Measurements from ENCODE around the gene DOCK3.

The DOCK3 gene

DNA sequence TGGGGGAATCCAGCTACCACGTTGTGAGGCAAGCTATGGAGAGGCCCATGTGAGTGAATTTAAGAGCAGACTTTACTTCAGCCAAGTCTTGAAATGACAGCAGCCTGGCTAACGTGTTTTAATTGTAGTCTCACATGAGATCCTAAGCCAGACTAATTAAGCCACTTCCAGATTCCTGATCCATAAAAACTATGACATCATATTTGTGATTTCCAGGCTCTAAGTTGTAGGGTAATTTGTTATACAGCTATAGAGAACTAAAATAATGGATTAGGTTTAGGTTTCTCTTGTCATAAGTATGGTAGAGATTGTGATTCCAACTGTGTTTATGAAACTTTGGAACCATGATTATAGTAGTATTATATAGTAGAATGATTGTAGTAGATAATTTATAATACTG lies 329.5 kb downstream of the DOCK3 start:
- H3K79me2 ChIP-seq (ENCODE audit: low read length), result no peaks in the 10 kb centered on the region
- H4K20me1 ChIP-seq (ENCODE audit: insufficient read depth, low read length), result no peaks in the 10 kb centered on the region
- H3K27me3 ChIP-seq (replicated peaks; ENCODE audit: insufficient read depth, low read length), result no peaks in the 10 kb centered on the region
- no peak overlapping the region for H3K4me2 ChIP-seq (ENCODE audit: low read depth, low read length)
- H3F3A ChIP-seq (ENCODE audit: insufficient read depth, low read length), result no peaks in the 10 kb centered on the region
- TF ChIP-seq CTCF (IDR thresholded peaks at IDR 0.05; ENCODE audit: low read length) (no peak), EZH2 (optimal IDR thresholded peaks at IDR 0.05; ENCODE audit: low read depth, low read length) (no peak), EZH2phosphoT487 (IDR thresholded peaks at IDR 0.05; ENCODE audit: low read length) (no peak)
- H2AFZ ChIP-seq (ENCODE audit: low read length), result no peak overlapping the region
- no peaks in the 10 kb centered on the region for H3K9me3 ChIP-seq (replicated peaks; ENCODE audit: insufficient read depth, low read length)
- H3K4me1 ChIP-seq (ENCODE audit: low read length), result no peaks in the 10 kb centered on the region
- H3K36me3 ChIP-seq (replicated peaks; ENCODE audit: insufficient read depth, low read length), result no peaks in the 10 kb centered on the region
- H3K27ac ChIP-seq (ENCODE audit: low read length), result no peak overlapping the region
- H3K9ac ChIP-seq (ENCODE audit: low read length), result no peak overlapping the region
- no peak overlapping the region for H3K4me3 ChIP-seq (ENCODE audit: low read length)
- no peak for DNase-seq
- no peaks in the 10 kb centered on the region for H3K9me2 ChIP-seq (replicated peaks; ENCODE audit: insufficient read depth, low read length)

DNA sequence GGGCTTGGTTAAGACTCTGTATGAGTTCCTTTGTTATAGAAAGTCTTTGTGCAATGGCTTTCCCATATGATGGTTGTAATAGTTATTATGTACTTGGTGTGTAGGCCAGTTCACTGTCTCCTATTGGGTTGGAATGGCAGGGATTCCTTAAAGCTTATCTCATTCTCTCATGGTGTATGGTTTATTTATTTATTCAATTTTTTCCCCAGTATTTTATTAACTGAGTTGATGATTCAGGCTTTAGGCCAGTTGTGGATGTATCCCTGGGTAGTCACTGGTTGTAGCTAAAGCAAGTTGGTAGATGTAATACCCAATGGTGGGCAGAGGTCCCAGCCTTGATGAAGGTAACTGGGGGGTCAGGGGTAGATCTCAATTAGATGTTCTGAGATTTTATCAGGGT lies 349.4 kb downstream of the DOCK3 start:
- no peaks in the 10 kb centered on the region for H3K27me3 ChIP-seq (replicated peaks; ENCODE audit: insufficient read depth, low read length)
- peak overlapping the region; percentile 97 for H3K4me2 ChIP-seq (ENCODE audit: low read depth, low read length)
- no peaks in the 10 kb centered on the region for H3K9me2 ChIP-seq (replicated peaks; ENCODE audit: insufficient read depth, low read length)
- H3F3A ChIP-seq (ENCODE audit: insufficient read depth, low read length), result peaks cover 34% of the 10 kb centered on the region
- H4K20me1 ChIP-seq (ENCODE audit: insufficient read depth, low read length), result no peaks in the 10 kb centered on the region
- peak overlapping the region; percentile 88 for H2AFZ ChIP-seq (ENCODE audit: low read length)
- H3K79me2 ChIP-seq (ENCODE audit: low read length), result no peaks in the 10 kb centered on the region
- peaks cover 45% of the 10 kb centered on the region for H3K4me1 ChIP-seq (ENCODE audit: low read length)
- DNase-seq, result no peak
- H3K36me3 ChIP-seq (replicated peaks; ENCODE audit: insufficient read depth, low read length), result no peaks in the 10 kb centered on the region
- H3K9ac ChIP-seq (ENCODE audit: low read length), result peak overlapping the region; percentile 47; the same call in 1 of the 2 replicates
- peak overlapping the region; percentile 39 for H3K4me3 ChIP-seq (ENCODE audit: low read length)
- H3K9me3 ChIP-seq (replicated peaks; ENCODE audit: insufficient read depth, low read length), result no peaks in the 10 kb centered on the region
- TF ChIP-seq EZH2 (optimal IDR thresholded peaks at IDR 0.05; ENCODE audit: low read depth, low read length) (no peak), EZH2phosphoT487 (IDR thresholded peaks at IDR 0.05; ENCODE audit: low read length) (no peak), CTCF (IDR thresholded peaks at IDR 0.05; ENCODE audit: low read length) (no peak)
- peak overlapping the region; percentile 80 for H3K27ac ChIP-seq (ENCODE audit: low read length)

DNA sequence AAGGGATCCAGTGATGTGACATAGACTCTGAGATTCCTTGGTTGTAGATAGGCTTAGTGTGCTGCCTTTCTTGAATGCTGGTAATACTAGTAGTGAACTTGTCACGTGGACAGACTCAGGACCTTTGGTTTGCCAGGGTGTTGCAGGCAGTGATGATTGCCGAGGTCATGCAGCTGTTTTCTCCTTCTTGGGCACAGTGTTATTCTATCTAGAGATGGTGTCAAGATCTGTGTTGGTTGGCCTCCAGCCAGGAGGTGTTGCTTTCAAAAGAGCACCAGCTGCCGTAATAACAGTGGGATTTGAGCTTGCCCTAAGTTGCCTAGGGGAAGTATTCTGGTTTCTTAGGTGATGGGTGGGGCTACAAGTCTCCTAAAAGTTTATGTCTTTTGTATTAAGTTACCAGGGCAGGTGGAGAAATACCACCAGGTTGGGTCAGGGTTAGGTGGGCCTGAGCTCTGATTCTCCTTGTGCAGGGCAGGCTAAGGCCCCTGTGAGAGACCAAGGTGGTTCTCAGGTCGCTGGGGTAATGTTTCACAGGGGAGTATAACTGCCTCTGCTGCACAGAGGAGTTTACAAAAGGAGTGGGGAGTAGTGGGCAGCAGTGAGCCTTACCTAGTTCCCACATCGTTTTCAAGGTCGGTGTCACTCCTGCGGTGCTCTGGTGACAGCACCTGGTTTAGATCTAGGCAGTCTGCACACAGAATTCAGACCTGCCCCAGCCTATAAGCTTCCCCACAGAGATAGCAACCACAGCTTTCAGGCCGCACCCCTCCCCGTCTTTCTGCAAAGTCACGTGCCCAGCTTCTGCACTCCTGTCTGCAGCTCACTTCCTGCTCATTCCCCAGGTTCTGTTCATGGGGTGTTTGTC lies 350.3 kb downstream of the DOCK3 start:
- peak overlapping the region; percentile 88 for H2AFZ ChIP-seq (ENCODE audit: low read length)

More for the DNA sequence above, 350.3 kb downstream of the DOCK3 start:
- Histone ChIP-seq H3K4me3 (ENCODE audit: low read length) (peak overlapping the region; percentile 39), H3K27me3 (replicated peaks; ENCODE audit: insufficient read depth, low read length) (no peaks in the 10 kb centered on the region), H3K9ac (ENCODE audit: low read length) (peak overlapping the region; percentile 47; the same call in 1 of the 2 replicates), H3K4me1 (ENCODE audit: low read length) (peaks cover 45% of the 10 kb centered on the region), H3K9me2 (replicated peaks; ENCODE audit: insufficient read depth, low read length) (no peaks in the 10 kb centered on the region), H3F3A (ENCODE audit: insufficient read depth, low read length) (peaks cover 34% of the 10 kb centered on the region), H3K27ac (ENCODE audit: low read length) (peak overlapping the region; percentile 80), H3K79me2 (ENCODE audit: low read length) (no peaks in the 10 kb centered on the region), H4K20me1 (ENCODE audit: insufficient read depth, low read length) (no peaks in the 10 kb centered on the region), H3K4me2 (ENCODE audit: low read depth, low read length) (peak overlapping the region; percentile 97), H3K9me3 (replicated peaks; ENCODE audit: insufficient read depth, low read length) (no peaks in the 10 kb centered on the region), H3K36me3 (replicated peaks; ENCODE audit: insufficient read depth, low read length) (no peaks in the 10 kb centered on the region)
- peak; percentile 91 for DNase-seq
- TF ChIP-seq EZH2 (optimal IDR thresholded peaks at IDR 0.05; ENCODE audit: low read depth, low read length) (no peak), CTCF (IDR thresholded peaks at IDR 0.05; ENCODE audit: low read length) (no peak), EZH2phosphoT487 (IDR thresholded peaks at IDR 0.05; ENCODE audit: low read length) (no peak)
